GM19023 (cell line): ENCODE results near the gene SRPK2.
"Not testable (repeated sequence)": the region's sequence is repeated elsewhere in the genome, so short reads cannot be mapped to it uniquely, and the experiment has no call there.

ENCODE experiments used
- ATAC-seq: cut with Tn5 transposase; IDR thresholded peaks from one replicate; pipeline ENCODE4 v1.9.1; 2021; ENCODE audit warnings: mild to moderate bottlenecking, moderate library complexity; ENCODE audit not compliant: unreplicated experiment

The SRPK2 gene

GRCh38 chr7:105199386-105199785, 189.3 kb downstream of the SRPK2 start:
- no peak for ATAC-seq

DNA sequence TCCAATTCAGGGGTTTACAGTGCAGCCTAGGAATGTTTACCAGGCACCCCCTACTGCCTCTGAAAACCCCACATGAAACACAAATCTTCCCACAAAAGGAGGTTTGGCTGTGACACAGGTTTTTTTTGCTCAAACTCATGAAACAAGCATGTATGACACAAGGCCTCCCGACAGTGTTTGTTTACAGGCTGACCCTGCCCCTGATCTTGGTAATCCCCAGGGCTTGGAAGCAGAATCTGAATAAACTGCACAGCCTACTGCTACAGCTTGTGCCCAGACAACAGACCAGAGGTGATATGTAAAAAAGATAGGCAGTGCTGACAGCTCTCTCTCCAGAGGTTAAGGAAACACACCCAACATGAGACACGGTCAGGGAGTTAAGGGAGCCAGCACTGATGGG, 190.5 kb downstream of the SRPK2 start:
- ATAC-seq: no peak

DNA sequence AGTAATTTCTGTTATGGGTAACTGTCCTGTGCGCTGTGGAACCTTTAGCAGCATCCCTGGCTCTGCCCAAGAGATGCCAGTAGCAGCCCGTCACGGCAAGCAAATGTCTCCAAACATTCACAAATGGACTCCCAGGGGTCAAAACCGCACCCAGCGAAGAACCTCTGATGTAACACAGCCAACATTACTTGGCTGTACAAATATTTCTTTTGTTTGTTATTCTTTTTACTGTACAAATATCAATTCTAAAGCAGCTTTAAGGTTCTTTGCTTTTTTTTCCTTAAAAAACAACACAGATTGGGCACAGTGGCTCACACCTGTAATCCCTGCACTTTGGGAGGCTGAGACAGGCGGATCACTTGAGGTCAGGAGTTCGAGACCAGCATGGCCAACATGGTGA, 192.2 kb downstream of the SRPK2 start:
- ATAC-seq: no peak

GRCh38 chr7:105195891-105196290, 192.8 kb downstream of the SRPK2 start:
- no peak for ATAC-seq

DNA sequence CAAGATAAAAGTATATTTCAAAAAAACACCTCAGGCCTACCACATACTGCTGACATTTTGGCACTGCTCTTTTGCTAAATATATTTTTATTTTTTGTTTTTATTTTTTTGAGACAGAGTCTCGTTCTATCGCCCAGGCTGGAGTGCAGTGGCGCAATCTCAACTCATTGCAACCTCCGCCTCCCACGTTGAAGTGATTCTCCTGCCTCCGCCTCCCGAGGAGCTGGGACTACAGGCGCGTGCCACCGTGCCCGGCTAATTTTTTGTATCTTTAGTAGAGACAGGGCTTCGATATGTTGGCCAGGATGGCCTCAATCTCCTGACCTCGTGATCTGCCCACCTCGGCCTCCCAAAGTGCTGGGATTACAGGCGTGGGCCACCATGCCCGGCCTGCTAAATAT, 193.8 kb downstream of the SRPK2 start:
- ATAC-seq: not testable (repeated sequence)

GRCh38 chr7:105191331-105191730, 197.4 kb downstream of the SRPK2 start:
- no peak for ATAC-seq

DNA sequence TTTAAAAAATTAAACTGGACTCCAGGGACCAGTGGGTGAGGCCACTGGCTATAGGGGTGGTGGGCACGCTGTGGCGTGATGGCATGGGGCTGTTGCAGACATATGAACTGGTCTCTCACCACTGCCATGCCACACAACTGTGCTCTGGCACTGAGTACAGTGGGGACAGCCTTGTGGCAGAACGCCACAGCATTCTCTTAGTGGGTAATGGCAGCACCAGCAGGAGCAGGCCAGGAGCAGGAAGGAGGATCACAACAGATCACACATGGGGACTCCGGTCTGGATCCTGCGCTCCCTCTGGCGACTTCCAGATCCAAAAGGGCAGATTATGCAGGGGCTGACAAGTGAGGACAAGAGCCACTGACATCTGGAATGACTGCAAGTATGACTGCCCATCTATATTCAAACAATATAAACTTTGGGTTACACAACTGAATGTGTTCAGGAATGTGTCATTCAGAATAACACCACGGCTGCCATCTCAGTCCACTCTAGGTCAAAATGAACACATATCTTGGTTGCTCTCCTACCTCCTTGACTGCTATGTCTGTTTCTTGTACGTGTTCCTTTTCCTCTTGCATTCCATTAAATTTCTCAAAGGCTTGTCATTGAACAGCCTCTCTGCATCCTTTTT, 198.7 kb downstream of the SRPK2 start:
- ATAC-seq: no peak

- no peak for ATAC-seq
Observed at GRCh38 chr7:105188201-105188600, 200.5 kb downstream of the SRPK2 start.

DNA sequence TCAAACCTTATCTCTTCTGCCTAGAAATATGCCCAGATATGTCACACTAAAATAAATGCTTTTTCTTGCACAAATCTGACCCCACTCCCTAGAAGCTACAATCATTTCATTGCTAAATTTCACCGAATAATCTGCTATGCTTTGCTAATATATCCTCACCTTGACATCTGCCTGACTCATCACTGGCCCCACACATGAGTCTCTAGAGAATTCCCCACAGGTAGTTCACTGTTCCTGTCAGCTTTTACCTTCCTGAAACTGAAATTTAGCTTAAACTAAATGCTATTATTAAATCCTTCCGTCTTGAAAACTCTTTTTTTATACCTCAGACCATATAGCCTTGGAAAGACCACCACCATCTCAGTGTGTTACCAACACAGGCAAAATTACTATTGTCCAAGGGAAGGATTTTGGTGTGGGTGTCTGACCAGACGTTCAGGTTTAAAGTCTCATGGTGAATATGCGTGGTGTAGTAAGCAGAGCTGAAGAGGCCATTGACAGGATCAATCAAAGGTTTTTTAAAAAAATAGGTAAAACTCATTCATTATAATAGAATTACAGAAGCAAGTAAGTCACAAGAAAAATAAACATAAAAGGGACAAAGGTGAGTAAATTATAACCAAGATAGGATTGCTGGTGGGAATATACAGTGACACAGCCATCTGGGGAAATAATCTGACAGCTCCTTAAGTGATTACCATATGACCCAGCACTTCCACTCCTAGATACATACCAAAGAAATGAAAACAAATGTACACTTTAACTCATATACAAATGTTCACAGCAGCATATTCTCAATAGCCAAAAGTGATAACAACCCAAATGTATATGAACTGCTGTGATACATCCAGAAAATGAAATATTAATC, 201.2 kb downstream of the SRPK2 start:
- no peak for ATAC-seq

- ATAC-seq: no peak
Observed at GRCh38 chr7:105185290-105186010, 203.3 kb downstream of the SRPK2 start.

- ATAC-seq: no peak
Observed at GRCh38 chr7:105180002-105180401, 208.7 kb downstream of the SRPK2 start.

- ATAC-seq: no peak
Observed at GRCh38 chr7:105178928-105179541, 209.7 kb downstream of the SRPK2 start.

- ATAC-seq: no peak
Observed at GRCh38 chr7:105178177-105178576, 210.5 kb downstream of the SRPK2 start.

DNA sequence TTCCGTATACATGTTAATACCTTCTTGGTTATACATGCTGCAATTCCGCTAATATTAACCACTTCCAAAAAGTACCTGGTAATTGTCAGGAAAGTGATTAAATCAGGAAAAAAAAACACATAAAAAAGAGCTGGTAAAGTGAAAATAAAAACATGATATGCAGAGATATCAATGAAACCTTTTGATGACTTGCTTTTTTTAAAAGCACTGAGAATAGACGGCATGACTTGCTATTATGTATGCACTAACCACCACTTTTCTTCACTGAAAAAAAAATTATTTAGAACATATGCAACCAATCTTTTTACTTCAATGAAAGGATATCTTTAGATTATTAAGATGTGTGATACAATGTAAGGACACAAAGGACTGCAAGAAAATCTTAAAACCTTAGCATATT, 211.7 kb downstream of the SRPK2 start:
- ATAC-seq: no peak

GRCh38 chr7:105173586-105173985, 215.1 kb downstream of the SRPK2 start:
- no peak for ATAC-seq

GRCh38 chr7:105164751-105165150, 224.0 kb downstream of the SRPK2 start:
- ATAC-seq: no peak

GRCh38 chr7:105163718-105164117, 225.0 kb downstream of the SRPK2 start:
- no peak for ATAC-seq

DNA sequence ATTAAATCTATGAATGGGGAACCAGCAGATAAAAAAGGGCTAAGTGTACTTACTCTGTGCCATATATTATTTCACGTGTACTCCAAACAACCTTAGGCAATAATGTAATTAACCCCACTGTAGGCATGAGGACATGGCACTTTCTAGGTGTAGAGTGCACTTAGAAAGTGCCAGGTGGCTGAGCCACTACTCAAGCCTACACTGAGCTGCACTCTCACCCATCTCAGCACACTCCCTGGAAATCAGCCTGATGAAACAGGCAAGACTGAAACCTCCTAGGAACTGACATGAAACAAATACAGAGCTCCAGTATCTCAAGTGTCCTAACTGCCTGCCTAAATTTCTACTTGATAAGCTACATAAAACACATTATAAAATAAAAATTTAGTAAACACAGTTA, 227.4 kb downstream of the SRPK2 start:
- ATAC-seq: no peak

- no peak for ATAC-seq
Observed at GRCh38 chr7:105157278-105157677, 231.4 kb downstream of the SRPK2 start.

DNA sequence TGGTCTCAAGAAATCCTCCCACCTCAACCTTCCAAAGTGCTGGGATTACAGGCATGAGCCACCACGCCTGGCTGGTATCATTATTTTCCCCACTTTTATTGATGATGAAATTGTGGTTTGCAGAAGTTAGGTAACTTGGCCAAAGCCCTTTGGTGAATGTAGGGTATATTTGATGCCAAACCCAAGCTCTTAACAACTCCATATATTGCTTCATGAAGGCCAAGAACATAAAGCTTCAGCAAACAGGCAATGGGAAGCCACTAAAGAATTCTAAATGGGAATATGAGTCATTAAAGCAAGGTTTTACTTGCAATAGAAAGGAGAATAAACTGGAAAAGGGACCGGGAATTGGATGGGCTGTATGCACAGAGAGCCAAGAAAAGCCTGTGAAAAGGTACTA, 232.0 kb downstream of the SRPK2 start:
- ATAC-seq: no peak

- no peak for ATAC-seq
Observed at GRCh38 chr7:105154084-105154483, 234.6 kb downstream of the SRPK2 start.
